Glutamatergic neuron (in vitro differentiated cells): ENCODE results near the gene USP47. TPM values are rescaled to one million over a fixed set of nuclear protein-coding genes. Genes with fewer than 3 reads are reported as not detected.

Experiments
- DNase-seq: peaks from one replicate; pipeline ENCODE4 v3.0.0; 2022
- H3K27ac Mint-ChIP-seq: one replicate; pipeline ENCODE4 v1.8.0; 2020; ENCODE audit warnings: mild to moderate bottlenecking, mixed read lengths, inconsistent platforms; ENCODE audit not compliant: unreplicated experiment
- H3K27me3 Mint-ChIP-seq: one replicate; pipeline ENCODE4 v1.8.0; 2020; ENCODE audit warnings: mild to moderate bottlenecking, moderate library complexity, mixed read lengths, inconsistent platforms; ENCODE audit not compliant: unreplicated experiment
- H3K36me3 Mint-ChIP-seq: one replicate; pipeline ENCODE4 v1.8.0; 2020; ENCODE audit warnings: mild to moderate bottlenecking, mixed read lengths, inconsistent platforms; ENCODE audit not compliant: unreplicated experiment
- H3K4me1 Mint-ChIP-seq: one replicate; pipeline ENCODE4 v1.8.0; 2020; ENCODE audit warnings: mild to moderate bottlenecking, low read depth, mixed read lengths, inconsistent platforms; ENCODE audit not compliant: unreplicated experiment
- H3K4me3 Mint-ChIP-seq: one replicate; pipeline ENCODE4 v1.8.0; 2020; ENCODE audit warnings: mild to moderate bottlenecking, mixed read lengths, inconsistent platforms; ENCODE audit not compliant: unreplicated experiment
- H3K9me3 Mint-ChIP-seq: one replicate; pipeline ENCODE4 v1.8.0; 2020; ENCODE audit warnings: mild to moderate bottlenecking, moderate library complexity, mixed read lengths, inconsistent platforms; ENCODE audit not compliant: unreplicated experiment
- total RNA-seq: library from RNA; stranded (reverse); fragmentation: NEBNext Ultra II Directional; extraction: Animal tissue kit (Norgen Biotek cat#: 25700); gene quantifications from one replicate; pipeline ENCODE4 v1.2.1, GENCODE V29; 2021; ENCODE audit not compliant: unreplicated experiment
- TF ChIP-seq, protein P1 (sequence below): fragments of 200-600 bp; sonication (generic); IDR thresholded peaks from one replicate; pipeline ENCODE4 v1.5.0; 2021; ENCODE audit not compliant: partially characterized antibody, unreplicated experiment

The USP47 gene
- total RNA-seq, 1 donor from 2014 or later = 63.4 TPM

- H3K27me3 Mint-ChIP-seq = peaks cover 8% of the 10 kb centered on the region
- TF ChIP-seq, protein P1, sequence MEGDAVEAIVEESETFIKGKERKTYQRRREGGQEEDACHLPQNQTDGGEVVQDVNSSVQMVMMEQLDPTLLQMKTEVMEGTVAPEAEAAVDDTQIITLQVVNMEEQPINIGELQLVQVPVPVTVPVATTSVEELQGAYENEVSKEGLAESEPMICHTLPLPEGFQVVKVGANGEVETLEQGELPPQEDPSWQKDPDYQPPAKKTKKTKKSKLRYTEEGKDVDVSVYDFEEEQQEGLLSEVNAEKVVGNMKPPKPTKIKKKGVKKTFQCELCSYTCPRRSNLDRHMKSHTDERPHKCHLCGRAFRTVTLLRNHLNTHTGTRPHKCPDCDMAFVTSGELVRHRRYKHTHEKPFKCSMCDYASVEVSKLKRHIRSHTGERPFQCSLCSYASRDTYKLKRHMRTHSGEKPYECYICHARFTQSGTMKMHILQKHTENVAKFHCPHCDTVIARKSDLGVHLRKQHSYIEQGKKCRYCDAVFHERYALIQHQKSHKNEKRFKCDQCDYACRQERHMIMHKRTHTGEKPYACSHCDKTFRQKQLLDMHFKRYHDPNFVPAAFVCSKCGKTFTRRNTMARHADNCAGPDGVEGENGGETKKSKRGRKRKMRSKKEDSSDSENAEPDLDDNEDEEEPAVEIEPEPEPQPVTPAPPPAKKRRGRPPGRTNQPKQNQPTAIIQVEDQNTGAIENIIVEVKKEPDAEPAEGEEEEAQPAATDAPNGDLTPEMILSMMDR = no peak
- peak overlapping the region; percentile 87 for H3K27ac Mint-ChIP-seq
- H3K9me3 Mint-ChIP-seq = peaks cover 11% of the 10 kb centered on the region
- H3K4me3 Mint-ChIP-seq = peak overlapping the region; percentile 21
- no peaks in the 10 kb centered on the region for H3K36me3 Mint-ChIP-seq
- H3K4me1 Mint-ChIP-seq = peaks cover 37% of the 10 kb centered on the region
- no peak for DNase-seq
These were observed 137.8 kb downstream of the USP47 start for GRCh38 chr11:11979488-11980117.

GRCh38 chr11:11980200-11980599 lies 138.4 kb downstream of the USP47 start:
- Mint-ChIP-seq H3K4me1 (peaks cover 37% of the 10 kb centered on the region), H3K4me3 (peak overlapping the region; percentile 34), H3K36me3 (no peaks in the 10 kb centered on the region), H3K9me3 (peaks cover 11% of the 10 kb centered on the region), H3K27ac (peak overlapping the region; percentile 87), H3K27me3 (peaks cover 8% of the 10 kb centered on the region)
- TF ChIP-seq, protein P1 = no peak
- DNase-seq = no peak

DNA sequence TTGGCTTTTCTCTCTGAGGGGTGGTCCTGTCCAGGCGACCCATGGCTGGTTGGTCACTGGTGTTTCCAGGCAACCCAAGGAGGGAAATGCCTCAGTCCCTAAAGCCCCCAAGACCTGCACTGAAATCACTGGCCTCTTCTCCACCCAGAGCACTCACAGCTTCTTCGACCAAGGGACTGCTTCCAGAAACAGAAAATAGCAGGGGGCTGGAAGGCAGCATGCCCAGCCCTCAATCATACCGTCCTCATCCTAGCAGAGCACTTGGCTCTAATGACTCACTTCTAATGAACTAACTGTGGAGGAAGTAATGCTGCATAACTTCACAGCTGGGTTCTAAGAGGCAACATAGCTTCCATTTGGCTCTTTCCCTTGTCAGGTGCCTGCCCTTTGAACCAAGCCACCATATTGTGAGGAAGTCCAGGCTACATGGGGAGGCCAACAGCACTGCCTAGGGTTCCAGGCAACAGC lies 139.1 kb downstream of the USP47 start:
- DNase-seq = no peak
- TF ChIP-seq, protein P1 = no peak
- Mint-ChIP-seq H3K27me3 (peaks cover 8% of the 10 kb centered on the region), H3K4me1 (peaks cover 35% of the 10 kb centered on the region), H3K9me3 (peaks cover 11% of the 10 kb centered on the region), H3K4me3 (no peak overlapping the region), H3K36me3 (no peaks in the 10 kb centered on the region), H3K27ac (peak overlapping the region; percentile 48)

DNA sequence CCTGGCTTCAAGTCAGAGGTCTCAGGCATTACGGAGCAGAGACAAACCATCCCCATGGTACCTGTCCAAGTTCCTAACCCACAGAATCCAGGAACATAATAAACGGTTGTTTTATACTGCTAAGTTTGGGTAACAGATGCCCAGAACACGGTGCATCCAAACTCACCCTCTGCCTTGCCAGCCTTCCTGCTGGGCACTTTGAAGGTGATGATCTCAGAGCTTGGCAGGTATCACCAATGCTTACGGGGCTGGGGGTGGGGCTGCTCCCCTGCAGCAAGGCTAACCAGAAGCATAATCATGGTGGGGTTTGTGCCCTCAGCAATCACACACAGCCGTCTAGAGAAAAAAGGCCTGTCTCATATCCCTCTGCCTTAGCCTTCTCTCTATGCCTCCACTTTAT lies 139.6 kb downstream of the USP47 start:
- no peak for DNase-seq
- TF ChIP-seq, protein P1 = no peak
- H3K27ac Mint-ChIP-seq = peak overlapping the region; percentile 48
- H3K4me3 Mint-ChIP-seq = no peak overlapping the region
- peaks cover 8% of the 10 kb centered on the region for H3K27me3 Mint-ChIP-seq
- H3K9me3 Mint-ChIP-seq = peaks cover 11% of the 10 kb centered on the region
- H3K36me3 Mint-ChIP-seq = no peaks in the 10 kb centered on the region
- peaks cover 34% of the 10 kb centered on the region for H3K4me1 Mint-ChIP-seq

- H3K4me1 Mint-ChIP-seq = peaks cover 34% of the 10 kb centered on the region
- H3K27me3 Mint-ChIP-seq = peaks cover 8% of the 10 kb centered on the region
- H3K4me3 Mint-ChIP-seq = no peak overlapping the region
- no peak for DNase-seq
- H3K27ac Mint-ChIP-seq = no peak overlapping the region
- no peaks in the 10 kb centered on the region for H3K36me3 Mint-ChIP-seq
- peaks cover 11% of the 10 kb centered on the region for H3K9me3 Mint-ChIP-seq
- TF ChIP-seq, protein P1 = no peak
These were observed 140.1 kb downstream of the USP47 start for GRCh38 chr11:11981840-11982239.
